A673 (cell line): Measurements from ENCODE around the gene KHK. TPM values are rescaled to one million over a fixed set of nuclear protein-coding genes. Genes with fewer than 3 reads are reported as not detected.

Source experiments
- BruUV-seq: library from RNA; stranded (reverse); fragments of 400-500 nt; replicated peaks from 2 replicates; lab custom pipeline; 2021; lab: Mats Ljungman, UMichigan
- CTCF ChIA-PET: fragments of 300-600 bp; sonication (Branson Sonifier 250); formaldehyde crosslinking; loops from one replicate; lab custom pipeline; 2022; ENCODE audit warnings: antibody characterized with exemption; lab: Charles Lee
- POLR2A ChIA-PET: fragments of 300-600 bp; sonication (Branson Sonifier 250); formaldehyde crosslinking; loops from one replicate; lab custom pipeline; 2022; ENCODE audit warnings: antibody characterized with exemption; ENCODE audit not compliant: low non-redundant PET; lab: Charles Lee
- DNase-seq: peaks from one replicate; pipeline ENCODE4 v3.0.0-alpha.2; 2015; ENCODE audit warnings: low spot score
- H3K27ac ChIP-seq: fragments of 200-600 bp; sonication (generic); 2 replicates; pipeline ENCODE4 v1.5.1; 2016; ENCODE audit warnings: mixed run types, low read depth, mild to moderate bottlenecking, mixed read lengths, antibody characterized with exemption, low read length; ENCODE audit not compliant: poor library complexity, severe bottlenecking
- H3K27me3 ChIP-seq: fragments of 200-600 bp; sonication (generic); replicated peaks from 2 replicates; pipeline ENCODE4 v1.6.1; 2017; ENCODE audit warnings: mixed run types, low read depth, mild to moderate bottlenecking, mixed read lengths, antibody characterized with exemption, low read length; ENCODE audit not compliant: insufficient read depth, poor library complexity
- H3K36me3 ChIP-seq: fragments of 200-600 bp; sonication (generic); 2 replicates; pipeline ENCODE4 v1.6.1; 2016; ENCODE audit warnings: mixed run types, mild to moderate bottlenecking, mixed read lengths, antibody characterized with exemption, low read length; ENCODE audit not compliant: insufficient read depth, poor library complexity, severe bottlenecking
- H3K4me1 ChIP-seq: fragments of 200-600 bp; sonication (generic); 2 replicates; pipeline ENCODE4 v1.6.1; 2017; ENCODE audit warnings: mixed run types, mild to moderate bottlenecking, mixed read lengths, antibody characterized with exemption, low read length; ENCODE audit not compliant: insufficient read depth, poor library complexity, severe bottlenecking
- H3K4me3 ChIP-seq: fragments of 200-600 bp; sonication (generic); 2 replicates; pipeline ENCODE4 v1.5.1; 2016; ENCODE audit warnings: low read depth, mixed run types, mild to moderate bottlenecking, mixed read lengths, low read length; ENCODE audit not compliant: poor library complexity, severe bottlenecking
- H3K9me3 ChIP-seq: fragments of 200-600 bp; sonication (generic); 2 replicates; pipeline ENCODE4 v1.6.1; 2016; ENCODE audit warnings: mixed run types, low read depth, mild to moderate bottlenecking, mixed read lengths, antibody characterized with exemption, low read length; ENCODE audit not compliant: poor library complexity, severe bottlenecking
- EZH2 ChIP-seq: fragments of 200-600 bp; sonication (generic); IDR thresholded peaks from 2 replicates; pipeline ENCODE4 v1.6.1; 2017; ENCODE audit warnings: borderline replicate concordance, low read depth, mild to moderate bottlenecking, mixed read lengths, antibody characterized with exemption, low read length; ENCODE audit not compliant: poor library complexity, severe bottlenecking
- intact Hi-C: fragments of 100-400 bp; cut with micrococcal nuclease; formaldehyde crosslinking; loops from one replicate; pipeline ENCODE4 v1.10.0; 2022; ENCODE audit not compliant: unreplicated experiment
- total RNA-seq: library from RNA; stranded (reverse); gene quantifications from 2 replicates; pipeline ENCODE4 v1.2.3, GENCODE V29; 2021
- TF ChIP-seq, protein P1 (sequence below): fragments of 300-800, 200-600 bp; sonication (generic); conservative IDR thresholded peaks from 2 replicates; pipeline ENCODE4 v1.5.1; 2017; ENCODE audit warnings: low read depth, mild to moderate bottlenecking, antibody characterized with exemption, low read length, moderate library complexity, mixed read lengths

Gene KHK
- total RNA-seq, 1 experiment from 2014 or later = 40.2 TPM

DNA sequence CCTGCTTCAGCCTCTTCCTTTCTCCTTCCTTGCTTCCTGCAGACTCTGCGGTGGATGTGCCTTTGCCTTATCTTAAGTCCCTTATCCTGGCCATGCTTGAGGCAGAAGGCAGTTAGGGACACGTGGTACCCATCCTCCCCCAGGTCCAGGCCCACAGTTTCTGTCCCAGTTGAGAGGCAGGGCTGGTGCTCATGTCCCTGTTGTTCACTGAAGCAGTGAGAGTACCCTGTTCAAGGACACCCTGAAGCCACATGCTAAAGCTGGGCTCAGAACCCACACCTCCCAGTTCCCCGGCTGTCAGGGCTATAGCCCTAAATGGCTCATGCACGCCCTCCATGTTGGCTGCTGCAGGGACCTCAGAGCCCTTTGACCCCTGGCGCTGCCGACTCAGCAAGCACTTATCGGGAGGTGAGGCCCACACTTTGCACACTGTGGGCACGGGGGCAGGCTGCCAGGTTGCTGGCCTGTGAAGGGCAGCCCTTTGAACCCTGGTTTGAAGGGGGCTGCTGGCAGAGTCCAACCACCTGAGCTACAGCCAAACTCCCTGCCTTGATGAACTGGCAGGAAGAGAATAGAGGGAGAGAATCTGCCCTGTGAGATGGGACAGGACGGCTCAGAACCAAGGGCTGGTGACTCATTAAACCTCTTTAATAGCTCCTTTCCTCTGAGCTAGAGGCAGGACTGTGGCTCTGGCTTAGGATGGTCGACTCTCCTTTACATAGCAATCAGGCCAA is 6.3 kb downstream of the KHK start:
- no TSS peak for BruUV-seq
- H3K36me3 ChIP-seq = no peaks in the 10 kb centered on the region
- intact Hi-C loops = no loop called here
- H3K27ac ChIP-seq = no peak overlapping the region
- POLR2A ChIA-PET = no interaction called here
- CTCF ChIA-PET = interaction anchor here (1.2 kb wide), 1 partner anchor 98 kb away, joined by 3 read pairs; no protein-coding TSS in a partner anchor
- no peaks in the 10 kb centered on the region for H3K9me3 ChIP-seq
- no peak for DNase-seq
- no peak overlapping the region for H3K4me3 ChIP-seq
- H3K4me1 ChIP-seq = peaks cover 6% of the 10 kb centered on the region
- no peaks in the 10 kb centered on the region for H3K27me3 ChIP-seq
- TF ChIP-seq EZH2 = no peak
- TF ChIP-seq, protein P1, sequence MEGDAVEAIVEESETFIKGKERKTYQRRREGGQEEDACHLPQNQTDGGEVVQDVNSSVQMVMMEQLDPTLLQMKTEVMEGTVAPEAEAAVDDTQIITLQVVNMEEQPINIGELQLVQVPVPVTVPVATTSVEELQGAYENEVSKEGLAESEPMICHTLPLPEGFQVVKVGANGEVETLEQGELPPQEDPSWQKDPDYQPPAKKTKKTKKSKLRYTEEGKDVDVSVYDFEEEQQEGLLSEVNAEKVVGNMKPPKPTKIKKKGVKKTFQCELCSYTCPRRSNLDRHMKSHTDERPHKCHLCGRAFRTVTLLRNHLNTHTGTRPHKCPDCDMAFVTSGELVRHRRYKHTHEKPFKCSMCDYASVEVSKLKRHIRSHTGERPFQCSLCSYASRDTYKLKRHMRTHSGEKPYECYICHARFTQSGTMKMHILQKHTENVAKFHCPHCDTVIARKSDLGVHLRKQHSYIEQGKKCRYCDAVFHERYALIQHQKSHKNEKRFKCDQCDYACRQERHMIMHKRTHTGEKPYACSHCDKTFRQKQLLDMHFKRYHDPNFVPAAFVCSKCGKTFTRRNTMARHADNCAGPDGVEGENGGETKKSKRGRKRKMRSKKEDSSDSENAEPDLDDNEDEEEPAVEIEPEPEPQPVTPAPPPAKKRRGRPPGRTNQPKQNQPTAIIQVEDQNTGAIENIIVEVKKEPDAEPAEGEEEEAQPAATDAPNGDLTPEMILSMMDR = no peak

DNA sequence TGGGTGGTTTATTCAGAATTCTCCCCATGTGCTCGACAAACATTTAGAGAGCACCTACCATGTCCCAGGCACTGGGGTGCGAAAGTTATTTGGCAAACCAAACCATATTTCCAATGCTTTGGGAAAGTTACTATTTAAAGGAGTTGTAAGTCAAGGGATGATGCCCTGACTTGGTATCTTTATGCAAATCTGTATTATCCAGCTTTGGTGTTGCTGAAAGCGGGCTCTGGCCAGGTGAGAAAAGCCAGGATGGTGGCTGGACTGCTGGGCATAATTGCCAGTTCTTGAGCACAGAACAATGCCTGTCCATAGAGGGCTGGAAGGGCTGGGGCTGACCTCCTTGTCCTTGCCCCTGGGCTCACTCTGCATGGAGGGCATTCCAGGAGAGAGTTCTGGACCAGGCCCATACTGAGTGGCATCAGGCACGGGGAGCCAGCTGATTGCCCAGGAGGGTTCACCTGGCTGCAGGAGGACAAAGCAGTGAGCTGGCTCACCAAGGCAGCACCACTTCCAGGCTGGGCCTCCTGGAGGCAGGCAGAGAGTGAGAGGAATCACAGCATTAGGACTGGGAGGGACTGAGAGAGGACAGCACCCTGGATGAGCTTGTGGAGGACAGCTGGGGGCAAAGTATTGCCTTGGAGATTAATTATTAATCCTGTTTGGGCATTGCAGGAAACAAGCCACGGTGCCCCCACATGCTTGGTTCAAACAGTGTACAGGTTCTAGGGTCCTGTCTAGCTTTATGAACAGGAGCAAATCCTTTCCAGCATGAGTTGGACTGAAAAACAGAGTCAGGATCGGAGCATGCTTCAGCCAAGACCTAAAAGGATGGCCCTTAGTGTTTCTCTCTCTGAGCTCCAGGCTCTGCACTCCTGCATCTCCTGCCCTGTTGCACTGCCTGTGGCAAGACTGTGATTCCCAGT is 7.1 kb downstream of the KHK start:
- no peaks in the 10 kb centered on the region for H3K27me3 ChIP-seq
- POLR2A ChIA-PET = interaction anchor here (0.6 kb wide), 1 partner anchor 98 kb away, joined by 3 read pairs; no protein-coding TSS in a partner anchor
- DNase-seq = no peak
- CTCF ChIA-PET = interaction anchor here (0.8 kb wide), 1 partner anchor 98 kb away, joined by 3 read pairs; no protein-coding TSS in a partner anchor
- H3K36me3 ChIP-seq = no peaks in the 10 kb centered on the region
- intact Hi-C loops = no loop called here
- H3K4me3 ChIP-seq = no peak overlapping the region
- H3K27ac ChIP-seq = no peak overlapping the region
- TF ChIP-seq, protein P1 = no peak
- no peak for TF ChIP-seq EZH2
- H3K4me1 ChIP-seq = peaks cover 5% of the 10 kb centered on the region
- BruUV-seq = no TSS peak
- no peaks in the 10 kb centered on the region for H3K9me3 ChIP-seq

DNA sequence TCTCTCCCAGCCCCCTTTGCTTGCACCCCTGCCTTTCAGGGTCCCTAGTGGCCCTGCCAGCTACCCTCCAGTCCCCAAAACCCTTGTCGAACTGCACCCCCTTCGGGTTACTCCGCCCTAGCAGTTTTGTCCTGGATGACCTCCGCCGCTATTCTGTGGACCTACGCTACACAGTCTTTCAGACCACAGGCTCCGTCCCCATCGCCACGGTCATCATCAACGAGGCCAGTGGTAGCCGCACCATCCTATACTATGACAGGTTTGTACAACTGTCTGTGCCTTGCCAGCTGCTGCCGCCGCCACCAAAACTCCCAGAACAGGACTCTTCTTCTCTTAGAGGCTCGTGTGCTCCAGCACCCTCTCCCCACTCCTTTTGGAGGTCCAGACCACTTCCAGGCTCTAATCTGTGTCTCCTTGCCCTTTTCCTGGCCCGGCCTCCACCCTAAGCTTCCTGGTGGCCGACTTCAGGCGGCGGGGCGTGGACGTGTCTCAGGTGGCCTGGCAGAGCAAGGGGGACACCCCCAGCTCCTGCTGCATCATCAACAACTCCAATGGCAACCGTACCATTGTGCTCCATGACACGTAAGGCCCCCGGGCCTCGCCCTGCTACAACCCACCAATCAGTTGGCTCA is 7.9 kb downstream of the KHK start:
- POLR2A ChIA-PET = no interaction called here
- no TSS peak for BruUV-seq
- H3K27me3 ChIP-seq = no peaks in the 10 kb centered on the region
- no peaks in the 10 kb centered on the region for H3K9me3 ChIP-seq
- CTCF ChIA-PET = no interaction called here
- TF ChIP-seq EZH2 = no peak
- TF ChIP-seq, protein P1 = no peak
- H3K4me3 ChIP-seq = no peak overlapping the region
- no peak for DNase-seq
- no peaks in the 10 kb centered on the region for H3K4me1 ChIP-seq
- H3K27ac ChIP-seq = no peak overlapping the region
- intact Hi-C loops = no loop called here
- H3K36me3 ChIP-seq = no peaks in the 10 kb centered on the region
